Smooth muscle cell (in vitro differentiated cells): ENCODE results near the gene PTAFR. TPM values are rescaled to one million over a fixed set of nuclear protein-coding genes. Genes with fewer than 3 reads are reported as not detected.
"Not testable (repeated sequence)": the region's sequence is repeated elsewhere in the genome, so short reads cannot be mapped to it uniquely, and the experiment has no call there.

Experiments
- DNase-seq: peaks from one replicate; lab custom pipeline; 2025; ENCODE audit not compliant: unreplicated experiment; lab: John Stamatoyannopoulos, UW
- H2AFZ ChIP-seq: fragments of 200-600 bp; sonication (generic); 2 replicates; pipeline ENCODE4 v1.6.0; 2016; ENCODE audit warnings: antibody characterized with exemption, low read depth, mild to moderate bottlenecking
- H3F3A ChIP-seq: fragments of 200-600 bp; sonication (generic); 2 replicates; pipeline ENCODE4 v1.6.0; 2017; ENCODE audit warnings: antibody characterized with exemption, low read depth
- H3K27ac ChIP-seq: fragments of 200-600 bp; sonication (generic); 2 replicates; pipeline ENCODE4 v1.5.1; 2016; ENCODE audit warnings: low read depth, mild to moderate bottlenecking
- H3K27me3 ChIP-seq: fragments of 200-600 bp; sonication (generic); 2 replicates; pipeline ENCODE4 v1.6.1; 2016; ENCODE audit warnings: low read depth, mild to moderate bottlenecking
- H3K36me3 ChIP-seq: fragments of 200-600 bp; sonication (generic); 2 replicates; pipeline ENCODE4 v1.5.1; 2016; ENCODE audit warnings: low read depth
- H3K4me1 ChIP-seq: fragments of 200-600 bp; sonication (generic); 2 replicates; pipeline ENCODE4 v1.5.1; 2016; ENCODE audit warnings: low read depth
- H3K4me2 ChIP-seq: fragments of 200-600 bp; sonication (generic); 2 replicates; pipeline ENCODE4 v1.6.0; 2016; ENCODE audit warnings: mild to moderate bottlenecking
- H3K4me3 ChIP-seq: fragments of 200-600 bp; sonication (generic); 2 replicates; pipeline ENCODE4 v1.5.1; 2016; ENCODE audit warnings: mild to moderate bottlenecking
- H3K79me2 ChIP-seq: fragments of 200-600 bp; sonication (generic); 2 replicates; pipeline ENCODE4 v1.6.0; 2016; ENCODE audit warnings: low read depth, mild to moderate bottlenecking
- H3K9ac ChIP-seq: fragments of 200-600 bp; sonication (generic); 2 replicates; pipeline ENCODE4 v1.6.0; 2016; ENCODE audit warnings: low read depth
- H3K9me3 ChIP-seq: fragments of 200-600 bp; sonication (generic); replicated peaks from 2 replicates; pipeline ENCODE4 v1.5.1; 2016; ENCODE audit warnings: low read depth
- H4K20me1 ChIP-seq: fragments of 200-600 bp; sonication (generic); 2 replicates; pipeline ENCODE4 v1.6.0; 2016; ENCODE audit warnings: low read depth
- WGBS: methylation state at CpG from one replicate; pipeline ENCODE4 v1.1.7; 2016; ENCODE audit warnings: low lambda C conversion rate; 5-methylcytosine and 5-hydroxymethylcytosine counted together
- polyA plus RNA-seq: library from polyadenylated mRNA; unstranded; fragments of >200 nt; fragmentation: Nextera tagmentation; extraction: Ambion mirVana; gene quantifications from 2 replicates; pipeline ENCODE4 v1.2.1, GENCODE V29; 2016
- total RNA-seq: library from RNA; depleted of rRNA; stranded (reverse); fragments of >200 nt; gene quantifications from 2 replicates; pipeline ENCODE4 v1.2.3, GENCODE V29; 2014
- TF ChIP-seq, protein P1 (sequence below): fragments of 200-600 bp; sonication (generic); IDR thresholded peaks from 2 replicates; pipeline ENCODE4 v1.5.1; 2017; ENCODE audit warnings: borderline replicate concordance, mild to moderate bottlenecking, antibody characterized with exemption; ENCODE audit not compliant: insufficient read depth, poor library complexity, severe bottlenecking

The PTAFR gene
- total and polyA plus RNA-seq, 2 experiments from 2014 or later, result 0.16 to 0.49 TPM

DNA sequence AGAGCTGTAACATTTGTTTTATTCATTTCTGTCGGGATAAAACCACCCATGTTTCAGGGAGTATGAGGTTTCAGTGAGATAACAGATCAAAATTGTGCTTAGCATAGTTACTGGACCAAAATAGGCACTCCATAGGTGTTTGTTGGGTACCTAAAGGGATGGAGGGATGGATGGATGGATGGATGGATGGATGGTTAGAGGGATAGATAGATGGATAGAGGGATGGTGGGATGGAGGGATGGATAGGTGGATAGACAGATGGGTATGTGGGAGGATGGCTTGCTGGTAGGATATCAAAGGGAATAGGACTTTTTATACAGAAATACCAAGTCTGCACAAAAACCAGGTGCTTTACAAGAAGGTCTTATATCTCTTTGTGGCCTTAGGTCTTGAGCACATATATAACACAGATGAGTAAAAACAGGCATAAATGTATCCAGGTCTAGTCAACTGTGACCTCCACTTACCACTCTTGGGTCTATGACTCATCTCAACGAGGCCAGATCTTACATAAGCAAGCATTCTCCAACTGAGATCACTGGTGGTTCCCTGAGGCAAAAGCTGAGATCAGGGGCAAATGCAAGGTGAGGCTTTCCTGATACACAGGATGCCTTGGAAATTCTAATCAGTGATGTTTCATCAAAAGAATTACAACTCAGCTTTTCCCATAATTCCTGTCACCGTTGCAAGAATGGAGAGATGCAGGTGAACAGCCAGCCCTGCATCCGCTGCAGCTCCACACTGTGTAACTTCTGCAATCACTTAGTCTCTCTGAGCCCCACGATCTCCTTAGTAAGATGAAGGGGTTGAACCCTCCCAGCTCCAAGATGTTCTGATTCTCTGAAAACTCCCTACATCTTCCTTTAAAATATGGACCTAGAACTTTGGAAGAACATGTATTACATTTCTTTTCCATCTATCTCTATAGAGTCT, 32.0 kb downstream of the PTAFR start:
- H3K79me2 ChIP-seq, result no peaks in the 10 kb centered on the region
- H3K9ac ChIP-seq, result no peak overlapping the region
- H3K4me3 ChIP-seq, result no peak overlapping the region
- no peak overlapping the region for H3K27ac ChIP-seq
- DNase-seq, result no peak
- no peaks in the 10 kb centered on the region for H4K20me1 ChIP-seq
- whole genome bisulfite sequencing, result 71% methylated on average over 5 of the region's 5 CpGs
- H3K36me3 ChIP-seq, result no peaks in the 10 kb centered on the region
- H2AFZ ChIP-seq, result no peak overlapping the region
- H3K4me2 ChIP-seq, result no peak overlapping the region
- H3K27me3 ChIP-seq, result no peaks in the 10 kb centered on the region
- H3K9me3 ChIP-seq, result no peaks in the 10 kb centered on the region
- TF ChIP-seq, protein P1, sequence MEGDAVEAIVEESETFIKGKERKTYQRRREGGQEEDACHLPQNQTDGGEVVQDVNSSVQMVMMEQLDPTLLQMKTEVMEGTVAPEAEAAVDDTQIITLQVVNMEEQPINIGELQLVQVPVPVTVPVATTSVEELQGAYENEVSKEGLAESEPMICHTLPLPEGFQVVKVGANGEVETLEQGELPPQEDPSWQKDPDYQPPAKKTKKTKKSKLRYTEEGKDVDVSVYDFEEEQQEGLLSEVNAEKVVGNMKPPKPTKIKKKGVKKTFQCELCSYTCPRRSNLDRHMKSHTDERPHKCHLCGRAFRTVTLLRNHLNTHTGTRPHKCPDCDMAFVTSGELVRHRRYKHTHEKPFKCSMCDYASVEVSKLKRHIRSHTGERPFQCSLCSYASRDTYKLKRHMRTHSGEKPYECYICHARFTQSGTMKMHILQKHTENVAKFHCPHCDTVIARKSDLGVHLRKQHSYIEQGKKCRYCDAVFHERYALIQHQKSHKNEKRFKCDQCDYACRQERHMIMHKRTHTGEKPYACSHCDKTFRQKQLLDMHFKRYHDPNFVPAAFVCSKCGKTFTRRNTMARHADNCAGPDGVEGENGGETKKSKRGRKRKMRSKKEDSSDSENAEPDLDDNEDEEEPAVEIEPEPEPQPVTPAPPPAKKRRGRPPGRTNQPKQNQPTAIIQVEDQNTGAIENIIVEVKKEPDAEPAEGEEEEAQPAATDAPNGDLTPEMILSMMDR, result no peak
- H3K4me1 ChIP-seq, result no peaks in the 10 kb centered on the region
- H3F3A ChIP-seq, result no peaks in the 10 kb centered on the region

DNA sequence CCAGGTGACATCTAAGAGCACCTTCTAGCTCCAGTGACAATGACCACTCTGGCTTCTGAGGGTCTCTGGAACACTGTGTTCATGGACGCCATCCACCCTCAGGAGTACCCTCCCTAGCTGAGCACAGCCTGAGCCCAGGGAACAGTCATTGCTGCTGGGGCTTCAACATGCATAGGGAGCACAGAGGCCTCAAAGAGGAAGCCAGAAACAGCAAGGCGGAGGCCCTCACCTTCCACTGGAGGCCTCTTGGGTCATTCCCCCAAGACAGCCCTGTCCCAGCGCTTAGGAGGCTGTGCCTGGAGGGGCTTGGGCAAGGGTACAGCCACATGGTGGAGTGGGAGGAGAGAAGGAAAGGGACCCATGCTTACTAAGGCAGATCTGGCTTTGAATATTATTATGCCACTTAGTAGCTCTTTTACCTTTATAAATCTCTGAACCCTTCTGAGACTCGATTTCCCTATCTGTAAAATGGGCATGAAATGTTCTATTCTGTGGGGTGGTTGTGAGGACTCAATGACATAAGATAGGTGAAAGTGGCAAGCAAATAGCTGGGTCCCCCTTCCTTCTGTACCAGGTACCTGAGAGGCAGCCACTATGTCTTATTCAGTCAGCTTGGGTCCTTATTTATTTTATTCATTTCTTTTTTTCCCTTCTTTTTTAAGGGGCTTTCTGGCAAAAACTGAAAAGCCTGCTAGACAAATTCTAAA, 32.8 kb downstream of the PTAFR start:
- Histone ChIP-seq H3K27ac (no peak overlapping the region), H4K20me1 (no peaks in the 10 kb centered on the region), H3K27me3 (no peaks in the 10 kb centered on the region), H3K79me2 (no peaks in the 10 kb centered on the region), H3K36me3 (no peaks in the 10 kb centered on the region), H3K9me3 (no peaks in the 10 kb centered on the region), H3K4me2 (no peak overlapping the region), H3K4me3 (no peak overlapping the region), H3K4me1 (no peaks in the 10 kb centered on the region), H3K9ac (no peak overlapping the region), H3F3A (no peaks in the 10 kb centered on the region), H2AFZ (no peak overlapping the region)
- no peak for DNase-seq
- TF ChIP-seq, protein P1, result no peak
- WGBS, result 91% methylated on average over 4 of the region's 4 CpGs

DNA sequence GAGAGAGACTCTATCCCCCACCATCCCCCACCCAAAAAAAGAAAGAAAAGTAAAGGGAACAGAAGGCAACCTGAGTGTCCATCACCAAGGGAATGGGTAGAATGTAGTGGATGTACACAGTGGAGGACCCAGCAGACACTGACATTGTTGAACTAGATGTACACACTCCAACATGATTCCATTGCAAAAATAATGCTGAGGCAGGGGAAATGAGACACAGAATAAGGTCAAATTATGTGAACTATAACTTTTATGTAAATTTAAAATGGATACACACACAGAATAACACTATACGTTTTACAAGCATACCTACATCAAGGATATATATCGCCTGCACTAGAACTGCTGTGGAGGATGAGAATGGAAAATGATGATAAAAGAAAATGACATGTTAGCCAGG, 34.8 kb downstream of the PTAFR start:
- Histone ChIP-seq H3K9me3 (no peaks in the 10 kb centered on the region), H3K36me3 (no peaks in the 10 kb centered on the region), H4K20me1 (no peaks in the 10 kb centered on the region), H3K27ac (no peak overlapping the region), H3K4me1 (no peaks in the 10 kb centered on the region), H3K9ac (no peak overlapping the region), H2AFZ (no peak overlapping the region), H3K27me3 (no peaks in the 10 kb centered on the region), H3K4me2 (no peak overlapping the region), H3F3A (no peaks in the 10 kb centered on the region), H3K79me2 (no peaks in the 10 kb centered on the region), H3K4me3 (no peak overlapping the region)
- TF ChIP-seq, protein P1, result no peak
- WGBS, result 93% methylated on average over 2 of the region's 2 CpGs
- no peak for DNase-seq

DNA sequence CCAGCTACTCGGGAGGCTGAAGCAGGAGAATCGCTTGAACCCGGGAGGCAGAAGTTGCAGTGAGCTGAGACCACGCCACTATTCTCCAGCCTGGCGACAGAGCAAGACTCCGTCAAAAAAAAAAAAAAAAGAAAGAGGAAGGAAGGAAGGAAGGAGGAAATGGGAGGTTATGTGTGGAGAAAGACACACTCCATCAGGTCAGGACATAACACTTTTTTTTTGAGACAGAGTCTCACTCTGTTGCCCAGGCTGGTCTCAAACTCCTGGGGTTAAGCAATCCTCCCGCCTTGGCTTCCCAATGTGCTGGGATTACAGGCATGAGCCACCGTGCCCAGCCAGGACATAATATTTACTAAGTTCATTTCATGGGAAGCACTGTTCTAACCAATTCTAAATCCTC, 36.6 kb downstream of the PTAFR start:
- H3K4me1 ChIP-seq, H3K9ac ChIP-seq, H3K9me3 ChIP-seq, H3F3A ChIP-seq, H3K4me2 ChIP-seq, H3K36me3 ChIP-seq, H3K27me3 ChIP-seq, H3K79me2 ChIP-seq, H2AFZ ChIP-seq, H4K20me1 ChIP-seq, H3K27ac ChIP-seq, H3K4me3 ChIP-seq, DNase-seq: not testable (repeated sequence)
- over 99% methylated on average over 8 of the region's 8 CpGs for WGBS
